ENCODE measurements around the gene ANKRD34B. TPM values are rescaled to one million over a fixed set of nuclear protein-coding genes. Genes with fewer than 3 reads are reported as not detected.

ANKRD34B gene
- total RNA-seq, 1 experiment from 2014 or later: 0.10 TPM

DNA sequence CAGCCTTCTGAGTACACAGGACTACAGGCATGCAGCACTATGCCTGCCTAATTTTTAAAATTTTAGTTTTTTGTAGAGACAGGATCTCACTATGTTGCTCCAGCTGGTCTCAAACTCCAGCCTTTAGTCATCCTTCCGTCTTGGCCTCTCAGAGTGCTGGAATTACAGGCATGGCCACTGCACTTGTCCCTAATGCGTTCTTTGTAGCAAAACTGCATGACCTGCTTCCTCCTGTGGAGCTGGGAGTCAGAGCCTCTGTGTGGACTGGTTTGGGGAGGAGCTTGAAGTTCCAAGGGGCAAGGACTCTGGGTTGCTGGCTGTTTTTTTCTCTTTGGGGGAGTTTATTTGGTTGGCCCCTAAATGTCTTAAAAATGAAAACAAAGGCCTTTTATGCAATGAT is 22.7 kb upstream of the ANKRD34B start:
- ATAC-seq (no peak), DNase-seq (ENCODE audit: low read depth, low spot score) (no peak)
- Histone ChIP-seq H3K4me3 (ENCODE audit: low read depth in 2 of 2, low read length in 2 of 2) (no peak overlapping the region), H3K27me3 (ENCODE audit: control insufficient read depth, insufficient read depth, low read length) (no peaks in the 10 kb centered on the region), H3K36me3 (ENCODE audit: control insufficient read depth, insufficient read depth, low read length) (no peaks in the 10 kb centered on the region), H3K9me3 (ENCODE audit: control insufficient read depth, insufficient read depth, low read depth, low read length) (no peaks in the 10 kb centered on the region), H3K4me1 (ENCODE audit: control insufficient read depth, insufficient read depth, low read length) (no peaks in the 10 kb centered on the region), H3K27ac (ENCODE audit: low read length) (no peak overlapping the region)
- CTCF ChIA-PET: no interaction called here
- intact Hi-C loops (cut with micrococcal nuclease; ENCODE audit: unreplicated experiment): no loop called here
- no peak for TF ChIP-seq POLR2AphosphoS5 (IDR thresholded peaks at IDR 0.05; ENCODE audit: low read depth, low read length)
- no peak for TF ChIP-seq SIN3A (IDR thresholded peaks at IDR 0.05; ENCODE audit: borderline replicate concordance, insufficient read depth, low read depth, low read length)
- TF ChIP-seq, protein P1, sequence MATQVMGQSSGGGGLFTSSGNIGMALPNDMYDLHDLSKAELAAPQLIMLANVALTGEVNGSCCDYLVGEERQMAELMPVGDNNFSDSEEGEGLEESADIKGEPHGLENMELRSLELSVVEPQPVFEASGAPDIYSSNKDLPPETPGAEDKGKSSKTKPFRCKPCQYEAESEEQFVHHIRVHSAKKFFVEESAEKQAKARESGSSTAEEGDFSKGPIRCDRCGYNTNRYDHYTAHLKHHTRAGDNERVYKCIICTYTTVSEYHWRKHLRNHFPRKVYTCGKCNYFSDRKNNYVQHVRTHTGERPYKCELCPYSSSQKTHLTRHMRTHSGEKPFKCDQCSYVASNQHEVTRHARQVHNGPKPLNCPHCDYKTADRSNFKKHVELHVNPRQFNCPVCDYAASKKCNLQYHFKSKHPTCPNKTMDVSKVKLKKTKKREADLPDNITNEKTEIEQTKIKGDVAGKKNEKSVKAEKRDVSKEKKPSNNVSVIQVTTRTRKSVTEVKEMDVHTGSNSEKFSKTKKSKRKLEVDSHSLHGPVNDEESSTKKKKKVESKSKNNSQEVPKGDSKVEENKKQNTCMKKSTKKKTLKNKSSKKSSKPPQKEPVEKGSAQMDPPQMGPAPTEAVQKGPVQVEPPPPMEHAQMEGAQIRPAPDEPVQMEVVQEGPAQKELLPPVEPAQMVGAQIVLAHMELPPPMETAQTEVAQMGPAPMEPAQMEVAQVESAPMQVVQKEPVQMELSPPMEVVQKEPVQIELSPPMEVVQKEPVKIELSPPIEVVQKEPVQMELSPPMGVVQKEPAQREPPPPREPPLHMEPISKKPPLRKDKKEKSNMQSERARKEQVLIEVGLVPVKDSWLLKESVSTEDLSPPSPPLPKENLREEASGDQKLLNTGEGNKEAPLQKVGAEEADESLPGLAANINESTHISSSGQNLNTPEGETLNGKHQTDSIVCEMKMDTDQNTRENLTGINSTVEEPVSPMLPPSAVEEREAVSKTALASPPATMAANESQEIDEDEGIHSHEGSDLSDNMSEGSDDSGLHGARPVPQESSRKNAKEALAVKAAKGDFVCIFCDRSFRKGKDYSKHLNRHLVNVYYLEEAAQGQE (IDR thresholded peaks at IDR 0.05; ENCODE audit: insufficient read depth in 1 of 2, low read depth in 2 of 2, low read length in 1 of 2): no peak
- TF ChIP-seq TCF7L2 (IDR thresholded peaks at IDR 0.05; ENCODE audit: low read depth, low read length): no peak
- TF ChIP-seq, protein P2, sequence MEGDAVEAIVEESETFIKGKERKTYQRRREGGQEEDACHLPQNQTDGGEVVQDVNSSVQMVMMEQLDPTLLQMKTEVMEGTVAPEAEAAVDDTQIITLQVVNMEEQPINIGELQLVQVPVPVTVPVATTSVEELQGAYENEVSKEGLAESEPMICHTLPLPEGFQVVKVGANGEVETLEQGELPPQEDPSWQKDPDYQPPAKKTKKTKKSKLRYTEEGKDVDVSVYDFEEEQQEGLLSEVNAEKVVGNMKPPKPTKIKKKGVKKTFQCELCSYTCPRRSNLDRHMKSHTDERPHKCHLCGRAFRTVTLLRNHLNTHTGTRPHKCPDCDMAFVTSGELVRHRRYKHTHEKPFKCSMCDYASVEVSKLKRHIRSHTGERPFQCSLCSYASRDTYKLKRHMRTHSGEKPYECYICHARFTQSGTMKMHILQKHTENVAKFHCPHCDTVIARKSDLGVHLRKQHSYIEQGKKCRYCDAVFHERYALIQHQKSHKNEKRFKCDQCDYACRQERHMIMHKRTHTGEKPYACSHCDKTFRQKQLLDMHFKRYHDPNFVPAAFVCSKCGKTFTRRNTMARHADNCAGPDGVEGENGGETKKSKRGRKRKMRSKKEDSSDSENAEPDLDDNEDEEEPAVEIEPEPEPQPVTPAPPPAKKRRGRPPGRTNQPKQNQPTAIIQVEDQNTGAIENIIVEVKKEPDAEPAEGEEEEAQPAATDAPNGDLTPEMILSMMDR (IDR thresholded peaks at IDR 0.05): no peak
- in situ Hi-C loops (cut with HindIII; ENCODE audit: low pct_unique_long_range_greater_than_20kb, low sequenced_read_pairs): no loop called here
- POLR2A ChIA-PET: no interaction called here
- no TSS peak for BruUV-seq (replicated peaks)

DNA sequence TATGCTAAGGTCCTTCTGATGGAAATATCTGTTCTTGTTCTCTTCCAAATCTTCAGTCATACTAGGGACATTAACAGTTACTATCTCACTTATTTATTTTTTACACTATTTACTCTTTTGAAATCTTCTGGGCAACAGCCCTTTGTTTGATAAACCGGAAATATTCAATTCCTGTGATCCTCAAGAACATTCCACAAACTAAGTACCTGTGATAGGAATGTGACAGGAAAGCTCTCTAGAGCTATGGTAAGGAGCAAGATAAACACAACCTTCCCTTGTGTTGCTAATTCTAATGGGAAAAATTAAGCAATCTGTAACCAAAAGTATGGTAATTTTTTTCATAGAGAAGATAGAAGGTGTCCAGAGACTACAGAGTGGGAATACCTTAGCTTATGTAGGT is 22.0 kb upstream of the ANKRD34B start:
- TF ChIP-seq, protein P2 (IDR thresholded peaks at IDR 0.05): no peak
- TF ChIP-seq SIN3A (IDR thresholded peaks at IDR 0.05; ENCODE audit: borderline replicate concordance, insufficient read depth, low read depth, low read length) (no peak), POLR2AphosphoS5 (IDR thresholded peaks at IDR 0.05; ENCODE audit: low read depth, low read length) (no peak), TCF7L2 (IDR thresholded peaks at IDR 0.05; ENCODE audit: low read depth, low read length) (no peak)
- TF ChIP-seq, protein P1 (IDR thresholded peaks at IDR 0.05; ENCODE audit: insufficient read depth in 1 of 2, low read depth in 2 of 2, low read length in 1 of 2): no peak
- no TSS peak for BruUV-seq (replicated peaks)
- in situ Hi-C loops (cut with HindIII; ENCODE audit: low pct_unique_long_range_greater_than_20kb, low sequenced_read_pairs): no loop called here

More for the DNA sequence above, 22.0 kb upstream of the ANKRD34B start:
- H3K9me3 ChIP-seq (ENCODE audit: control insufficient read depth, insufficient read depth, low read depth, low read length): no peaks in the 10 kb centered on the region
- no peak for ATAC-seq
- DNase-seq (ENCODE audit: low read depth, low spot score): no peak
- CTCF ChIA-PET: no interaction called here
- POLR2A ChIA-PET: no interaction called here
- no peak overlapping the region for H3K27ac ChIP-seq (ENCODE audit: low read length)
- intact Hi-C loops (cut with micrococcal nuclease; ENCODE audit: unreplicated experiment): no loop called here
- H3K4me3 ChIP-seq (ENCODE audit: low read depth in 2 of 2, low read length in 2 of 2): no peak overlapping the region
- H3K36me3 ChIP-seq (ENCODE audit: control insufficient read depth, insufficient read depth, low read length): no peaks in the 10 kb centered on the region
- no peaks in the 10 kb centered on the region for H3K27me3 ChIP-seq (ENCODE audit: control insufficient read depth, insufficient read depth, low read length)
- no peaks in the 10 kb centered on the region for H3K4me1 ChIP-seq (ENCODE audit: control insufficient read depth, insufficient read depth, low read length)

Measured in Panc1 (cell line).